Spleen (tissue), 7 donors: ENCODE data around the gene RAD23B.

Experiments used
- CTCF ChIP-seq, 11 experiments: fragments of 200-600 bp in 7 of 11; fragments of 450-650 bp in 4 of 11; sonication (generic) in 4 of 11; IDR thresholded peaks in 8 of 11; conservative IDR thresholded peaks in 3 of 11; 1 replicate in 7 of 11; 2 replicates in 4 of 11; pipeline versions ENCODE4 v1.4.0 to v1.8.0; 2016 to 2021; ENCODE audit warnings: antibody characterized with exemption in 11 of 11, inconsistent platforms in 4 of 11, mild to moderate bottlenecking in 1 of 11
- POLR2AphosphoS5 ChIP-seq, 3 donors: sonication (generic); formaldehyde crosslinking; IDR thresholded peaks; one replicate each; pipeline ENCODE4 v1.5.1; 2017; ENCODE audit warnings: antibody characterized with exemption in 3 of 3
- donor health status: DM: no; HTN: no; CAD: no; lungs with moderate emphysema.
- donor health status: DM: no; HTN: no; CAD: no.
- donor health status: DM: no; HTN: no; CAD: no.

GRCh38 chr9:107274953-107275422 is 8.1 kb upstream of the RAD23B start:
- TF ChIP-seq CTCF (IDR thresholded peaks at IDR 0.05 in 8 of 11, conservative IDR thresholded peaks at IDR 0.05 in 3 of 11) (no peak), POLR2AphosphoS5 (IDR thresholded peaks at IDR 0.05) (no peak)
